Peyer's patch (tissue), 4 donors: ENCODE measurements around the gene FNIP2.

Experiments
- CTCF ChIP-seq, 6 experiments: fragments of 450-650 bp in 4 of 6; fragments of 200-600 bp in 2 of 6; sonication (generic) in 1 of 6; IDR thresholded peaks; one replicate each; pipeline ENCODE4 v1.5.1; 2017 to 2019; ENCODE audit warnings: antibody characterized with exemption in 6 of 6, mild to moderate bottlenecking in 3 of 6, moderate library complexity in 1 of 6
- POLR2A ChIP-seq, 2 donors: fragments of 450-650 bp; IDR thresholded peaks; one replicate each; pipeline ENCODE4 v1.5.1; 2017; ENCODE audit warnings: antibody characterized with exemption in 2 of 2, mild to moderate bottlenecking in 2 of 2, moderate library complexity in 2 of 2

- TF ChIP-seq POLR2A (IDR thresholded peaks at IDR 0.05), result no peak
- no peak for TF ChIP-seq CTCF (IDR thresholded peaks at IDR 0.05)
Observed at GRCh38 chr4:158782551-158783360, 13.9 kb downstream of the FNIP2 start.
